Pancreas (tissue), 10 donors: Measurements from ENCODE around the gene HMGCS2. TPM values are rescaled to one million over a fixed set of nuclear protein-coding genes. Genes with fewer than 3 reads are reported as not detected.

Experiments used
- ATAC-seq, 4 donors: fragments of 200-7000 bp; cut with Tn5 transposase; one replicate each; pipeline versions ENCODE4 v1.8.0 to v1.9.1; 2020; ENCODE audit warnings: mild to moderate bottlenecking in 4 of 4, moderate library complexity in 4 of 4
- DNase-seq, 6 donors: peaks; one replicate each; pipeline ENCODE4 v3.0.0-alpha.2; 2020
- FAIRE-seq: peaks from 2 replicates; lab custom pipeline; 2012; peaks lifted over from hg19 to GRCh38; lab: Jason Lieb, UNC
- H3K27ac ChIP-seq, 4 donors: fragments of 200-600 bp; sonication (generic); 1 replicate in 3 of 4; 2 replicates in 1 of 4; pipeline versions ENCODE4 v1.5.0 to v1.8.0; 2020
- H3K27me3 ChIP-seq, 4 donors: fragments of 200-600 bp; one replicate each; pipeline ENCODE4 v1.8.0; 2021
- H3K36me3 ChIP-seq, 3 donors: fragments of 200-600 bp; sonication (generic) in 1 of 3; one replicate each; pipeline versions ENCODE4 v1.5.0 to v1.8.0; 2020 to 2021
- H3K4me1 ChIP-seq, 3 donors: fragments of 200-600 bp; one replicate each; pipeline ENCODE4 v1.8.0; 2021
- H3K4me3 ChIP-seq, 4 donors: fragments of 200-600 bp; sonication (generic) in 2 of 4; one replicate each; pipeline versions ENCODE4 v1.5.0 to v1.8.0; 2020 to 2021
- H3K9me3 ChIP-seq, 4 donors: fragments of 200-600 bp; one replicate each; pipeline ENCODE4 v1.8.0; 2021
- WGBS, 2 donors: extraction: QIAGEN DNeasy Blood & Tissue Kit; methylation state at CpG; one replicate each; pipeline ENCODE4 v1.1.7; 2013; 5-methylcytosine and 5-hydroxymethylcytosine counted together
- intact Hi-C, 3 donors: fragments of 100-400 bp; cut with DNase I; formaldehyde crosslinking; loops; one replicate each; pipeline versions ENCODE4 v1.11.1 to v1.14.2; 2022
- polyA plus RNA-seq, 2 donors: library from polyadenylated mRNA; stranded (reverse); fragments of 200-250 nt; gene quantifications; one replicate each; pipeline ENCODE4 v1.2.3, GENCODE V29; 2013
- total RNA-seq, 6 donors: library from RNA; stranded (reverse); fragmentation: NEBNext Ultra II Directional in 4 of 6; extraction: Animal tissue kit (Norgen Biotek cat#: 25700) in 4 of 6; gene quantifications; one replicate each; pipeline versions ENCODE4 v1.2.1 to v1.2.4, GENCODE V29; 2021 to 2023
- TF ChIP-seq, protein P1 (sequence below), 4 donors: fragments of 200-600 bp; sonication (generic) in 3 of 4; IDR thresholded peaks; one replicate each; pipeline versions ENCODE4 v1.5.0 to v1.8.0; 2021; ENCODE audit warnings: antibody characterized with exemption in 4 of 4
- donor health status: healthy with polysubstance abuse.
- donor health status: DM: no; HTN: no; CAD: no; lungs with moderate emphysema.
- donor health status: DM: no; HTN: no; CAD: no.
- donor health status: control.
- donor health status: control.
- donor health status: Bipolar disorder and iron deficiency.
- donor health status: DM: yes; HTN: yes; CAD: no.
- donor health status: DM: no; HTN: no; CAD: no.
- donor health status: DM: no; HTN: no; CAD: no.
- donor health status: DM: yes; HTN: yes; CAD: no.

HMGCS2 gene
- total and polyA plus RNA-seq, 8 donors = 0.23 to 32.2 (median 0.66) TPM; not detected in 2

- Histone ChIP-seq H3K9me3 (no peaks in the 10 kb centered on the region), H3K27ac (no peak overlapping the region), H3K36me3 (peaks cover 0 to 40% (median 14%) of the 10 kb centered on the region in 3 donors), H3K27me3 (no peaks in the 10 kb centered on the region), H3K4me3 (no peak overlapping the region), H3K4me1 (peaks cover 7 to 12% (median 9%) of the 10 kb centered on the region in 3 donors)
- FAIRE-seq (no peak), DNase-seq (no peak), ATAC-seq (no peak)
- intact Hi-C loops = no loop called here
- 62 to 71% methylated on average over 11 of the region's 11 CpGs for WGBS, 2 donors
- TF ChIP-seq, protein P1, sequence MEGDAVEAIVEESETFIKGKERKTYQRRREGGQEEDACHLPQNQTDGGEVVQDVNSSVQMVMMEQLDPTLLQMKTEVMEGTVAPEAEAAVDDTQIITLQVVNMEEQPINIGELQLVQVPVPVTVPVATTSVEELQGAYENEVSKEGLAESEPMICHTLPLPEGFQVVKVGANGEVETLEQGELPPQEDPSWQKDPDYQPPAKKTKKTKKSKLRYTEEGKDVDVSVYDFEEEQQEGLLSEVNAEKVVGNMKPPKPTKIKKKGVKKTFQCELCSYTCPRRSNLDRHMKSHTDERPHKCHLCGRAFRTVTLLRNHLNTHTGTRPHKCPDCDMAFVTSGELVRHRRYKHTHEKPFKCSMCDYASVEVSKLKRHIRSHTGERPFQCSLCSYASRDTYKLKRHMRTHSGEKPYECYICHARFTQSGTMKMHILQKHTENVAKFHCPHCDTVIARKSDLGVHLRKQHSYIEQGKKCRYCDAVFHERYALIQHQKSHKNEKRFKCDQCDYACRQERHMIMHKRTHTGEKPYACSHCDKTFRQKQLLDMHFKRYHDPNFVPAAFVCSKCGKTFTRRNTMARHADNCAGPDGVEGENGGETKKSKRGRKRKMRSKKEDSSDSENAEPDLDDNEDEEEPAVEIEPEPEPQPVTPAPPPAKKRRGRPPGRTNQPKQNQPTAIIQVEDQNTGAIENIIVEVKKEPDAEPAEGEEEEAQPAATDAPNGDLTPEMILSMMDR (IDR thresholded peaks at IDR 0.05) = no peak
These were observed 36.1 kb downstream of the HMGCS2 start for GRCh38 chr1:119732465-119733168.

DNA sequence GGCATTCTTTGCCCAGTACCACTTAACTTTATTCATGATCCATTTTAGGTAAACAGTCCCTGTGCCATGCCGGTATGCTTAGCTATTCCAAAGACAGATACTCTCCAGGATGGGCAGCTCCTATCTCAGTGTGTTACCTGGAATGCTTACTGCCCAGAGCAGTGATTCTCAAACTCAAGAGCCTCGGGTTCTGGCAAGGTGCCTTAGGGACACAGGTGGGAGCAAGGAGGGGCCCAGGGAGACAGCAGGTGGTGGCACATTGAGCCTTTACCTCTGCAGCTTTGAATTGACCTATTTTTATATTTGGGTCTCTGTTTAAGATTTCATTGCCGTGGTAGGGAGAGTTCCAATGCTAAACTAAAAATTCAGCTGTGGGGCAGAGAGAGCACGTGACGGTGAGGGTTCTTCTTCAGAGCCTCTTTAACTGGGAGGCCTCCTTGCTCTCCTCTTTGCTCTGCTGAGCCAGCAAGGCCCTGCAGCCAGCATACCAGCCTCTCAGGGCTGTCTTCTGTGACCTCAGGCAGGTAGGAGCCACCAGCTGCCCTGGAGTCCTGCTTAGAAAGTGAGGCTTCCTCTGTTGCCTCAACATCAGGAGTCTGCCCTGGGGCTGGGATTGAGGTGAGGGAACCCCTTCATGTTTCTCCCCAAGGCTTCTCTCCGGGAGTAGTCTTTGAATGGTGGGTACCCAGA, 36.8 kb downstream of the HMGCS2 start:
- peak in 1 of 4 donors; percentile 12 for ATAC-seq
- no peak for FAIRE-seq
- intact Hi-C loops = no loop called here
- H3K27ac ChIP-seq = no peak overlapping the region
- TF ChIP-seq, protein P1 (IDR thresholded peaks at IDR 0.05) = no peak
- no peaks in the 10 kb centered on the region for H3K27me3 ChIP-seq
- no peaks in the 10 kb centered on the region for H3K9me3 ChIP-seq
- H3K4me3 ChIP-seq = no peak overlapping the region
- peaks cover 0 to 45% (median 14%) of the 10 kb centered on the region in 3 donors for H3K36me3 ChIP-seq
- peaks cover under 1 to 5% (median 1%) of the 10 kb centered on the region in 3 donors for H3K4me1 ChIP-seq
- 70 to 71% methylated on average over 6 of the region's 6 CpGs for WGBS, 2 donors
- DNase-seq = no peak

DNA sequence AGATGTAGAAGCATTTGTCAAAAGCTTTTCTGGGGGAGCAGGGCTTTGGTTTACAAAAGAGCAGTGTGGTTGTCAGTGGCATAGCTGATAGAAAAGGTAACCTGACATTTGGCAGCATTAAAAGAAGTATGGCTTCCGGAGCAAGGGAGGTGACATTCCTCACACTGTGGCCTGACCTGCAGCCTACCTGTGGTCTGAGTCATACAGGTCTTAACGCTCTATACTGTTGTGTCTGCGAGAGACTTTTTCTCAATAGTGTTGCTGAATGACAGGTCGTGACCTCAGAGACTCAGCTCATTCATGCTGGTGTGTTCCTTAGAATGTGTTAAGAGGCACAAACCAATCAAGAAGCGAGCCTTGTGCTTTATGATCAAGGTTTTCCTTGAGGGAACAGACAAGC, 37.6 kb downstream of the HMGCS2 start:
- H3K4me1 ChIP-seq = no peaks in the 10 kb centered on the region
- 84 to 85% methylated on average over 5 of the region's 5 CpGs for WGBS, 2 donors
- FAIRE-seq (no peak), DNase-seq (no peak), ATAC-seq (no peak)
- TF ChIP-seq, protein P1 (IDR thresholded peaks at IDR 0.05) = no peak
- peaks cover 0 to 46% (median 18%) of the 10 kb centered on the region in 3 donors for H3K36me3 ChIP-seq
- intact Hi-C loops = no loop called here
- H3K27me3 ChIP-seq = no peaks in the 10 kb centered on the region
- H3K9me3 ChIP-seq = no peaks in the 10 kb centered on the region
- H3K4me3 ChIP-seq = no peak overlapping the region
- no peak overlapping the region for H3K27ac ChIP-seq

DNA sequence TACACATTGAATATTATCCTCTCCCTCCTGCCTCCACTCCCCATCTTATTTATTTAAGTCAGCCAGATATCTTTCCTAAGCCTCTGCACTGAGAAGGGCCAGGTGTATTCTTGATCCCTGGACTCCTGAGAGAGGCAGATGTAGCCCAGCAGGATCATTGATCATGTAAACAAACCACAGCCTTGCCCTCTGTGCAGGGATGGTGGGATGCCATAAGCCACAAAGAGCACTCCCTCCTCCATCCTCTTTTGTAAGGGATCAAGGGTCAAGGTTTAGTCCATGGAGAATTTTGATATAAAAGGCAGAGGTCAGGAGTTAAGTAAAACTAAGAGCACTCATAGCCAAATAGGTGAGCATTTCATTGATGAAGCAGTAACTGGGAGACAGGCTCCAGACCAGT, 39.7 kb downstream of the HMGCS2 start:
- no peaks in the 10 kb centered on the region for H3K4me1 ChIP-seq
- TF ChIP-seq, protein P1 (IDR thresholded peaks at IDR 0.05) = no peak
- H3K36me3 ChIP-seq = peaks cover 0 to 35% (median 18%) of the 10 kb centered on the region in 3 donors
- DNase-seq (no peak), FAIRE-seq (no peak), ATAC-seq (no peak)
- no peak overlapping the region for H3K27ac ChIP-seq
- no peak overlapping the region for H3K4me3 ChIP-seq
- no peaks in the 10 kb centered on the region for H3K9me3 ChIP-seq
- H3K27me3 ChIP-seq = no peaks in the 10 kb centered on the region
- intact Hi-C loops = no loop called here

GRCh38 chr1:119727991-119728390, 40.7 kb downstream of the HMGCS2 start:
- Histone ChIP-seq H3K4me1 (no peaks in the 10 kb centered on the region), H3K27me3 (no peaks in the 10 kb centered on the region), H3K27ac (no peak overlapping the region), H3K36me3 (peaks cover 0 to 46% (median 18%) of the 10 kb centered on the region in 3 donors), H3K4me3 (no peak overlapping the region), H3K9me3 (no peaks in the 10 kb centered on the region)
- TF ChIP-seq, protein P1 (IDR thresholded peaks at IDR 0.05) = no peak
- FAIRE-seq (no peak), ATAC-seq (peak in 2 of 4 donors; percentile 38 to 49), DNase-seq (no peak)
- intact Hi-C loops = no loop called here
- 27 to 35% methylated on average over 1 of the region's 1 CpG for WGBS, 2 donors
